Vagina (tissue), 2 donors: Measurements from ENCODE around the gene ASXL2.

Experiments
- POLR2A ChIP-seq, 2 donors: fragments of 450-650 bp; IDR thresholded peaks; one replicate each; pipeline ENCODE4 v1.6.1; 2017; ENCODE audit warnings: antibody characterized with exemption in 2 of 2, mild to moderate bottlenecking in 2 of 2, moderate library complexity in 2 of 2
- TF ChIP-seq, protein P1 (sequence below), 3 experiments: fragments of 450-650 bp in 2 of 3; fragments of 200-600 bp in 1 of 3; sonication (generic) in 1 of 3; IDR thresholded peaks; one replicate each; pipeline ENCODE4 v1.5.1; 2017 to 2019; ENCODE audit warnings: antibody characterized with exemption in 3 of 3, mild to moderate bottlenecking in 2 of 3, moderate library complexity in 2 of 3

GRCh38 chr2:25690058-25690457 lies 188.2 kb downstream of the ASXL2 start:
- TF ChIP-seq, protein P1, sequence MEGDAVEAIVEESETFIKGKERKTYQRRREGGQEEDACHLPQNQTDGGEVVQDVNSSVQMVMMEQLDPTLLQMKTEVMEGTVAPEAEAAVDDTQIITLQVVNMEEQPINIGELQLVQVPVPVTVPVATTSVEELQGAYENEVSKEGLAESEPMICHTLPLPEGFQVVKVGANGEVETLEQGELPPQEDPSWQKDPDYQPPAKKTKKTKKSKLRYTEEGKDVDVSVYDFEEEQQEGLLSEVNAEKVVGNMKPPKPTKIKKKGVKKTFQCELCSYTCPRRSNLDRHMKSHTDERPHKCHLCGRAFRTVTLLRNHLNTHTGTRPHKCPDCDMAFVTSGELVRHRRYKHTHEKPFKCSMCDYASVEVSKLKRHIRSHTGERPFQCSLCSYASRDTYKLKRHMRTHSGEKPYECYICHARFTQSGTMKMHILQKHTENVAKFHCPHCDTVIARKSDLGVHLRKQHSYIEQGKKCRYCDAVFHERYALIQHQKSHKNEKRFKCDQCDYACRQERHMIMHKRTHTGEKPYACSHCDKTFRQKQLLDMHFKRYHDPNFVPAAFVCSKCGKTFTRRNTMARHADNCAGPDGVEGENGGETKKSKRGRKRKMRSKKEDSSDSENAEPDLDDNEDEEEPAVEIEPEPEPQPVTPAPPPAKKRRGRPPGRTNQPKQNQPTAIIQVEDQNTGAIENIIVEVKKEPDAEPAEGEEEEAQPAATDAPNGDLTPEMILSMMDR (IDR thresholded peaks at IDR 0.05): no peak
- no peak for TF ChIP-seq POLR2A (IDR thresholded peaks at IDR 0.05)
